Breast epithelium (tissue), 3 donors: ENCODE measurements around the gene GSTM2.

Source experiments
- POLR2A ChIP-seq: fragments of 450-650 bp; IDR thresholded peaks from one replicate; pipeline ENCODE4 v1.6.1; 2016; ENCODE audit warnings: antibody characterized with exemption, mild to moderate bottlenecking, moderate library complexity
- POLR2AphosphoS5 ChIP-seq, 3 donors: sonication (generic); formaldehyde crosslinking; IDR thresholded peaks; one replicate each; pipeline ENCODE4 v1.6.1; 2017; ENCODE audit warnings: antibody characterized with exemption in 3 of 3
- TF ChIP-seq, protein P1 (sequence below), 3 donors: fragments of 450-650 bp; IDR thresholded peaks; one replicate each; pipeline ENCODE4 v1.5.1; 2016 to 2017; ENCODE audit warnings: antibody characterized with exemption in 3 of 3, mild to moderate bottlenecking in 3 of 3, moderate library complexity in 3 of 3

- TF ChIP-seq, protein P1, sequence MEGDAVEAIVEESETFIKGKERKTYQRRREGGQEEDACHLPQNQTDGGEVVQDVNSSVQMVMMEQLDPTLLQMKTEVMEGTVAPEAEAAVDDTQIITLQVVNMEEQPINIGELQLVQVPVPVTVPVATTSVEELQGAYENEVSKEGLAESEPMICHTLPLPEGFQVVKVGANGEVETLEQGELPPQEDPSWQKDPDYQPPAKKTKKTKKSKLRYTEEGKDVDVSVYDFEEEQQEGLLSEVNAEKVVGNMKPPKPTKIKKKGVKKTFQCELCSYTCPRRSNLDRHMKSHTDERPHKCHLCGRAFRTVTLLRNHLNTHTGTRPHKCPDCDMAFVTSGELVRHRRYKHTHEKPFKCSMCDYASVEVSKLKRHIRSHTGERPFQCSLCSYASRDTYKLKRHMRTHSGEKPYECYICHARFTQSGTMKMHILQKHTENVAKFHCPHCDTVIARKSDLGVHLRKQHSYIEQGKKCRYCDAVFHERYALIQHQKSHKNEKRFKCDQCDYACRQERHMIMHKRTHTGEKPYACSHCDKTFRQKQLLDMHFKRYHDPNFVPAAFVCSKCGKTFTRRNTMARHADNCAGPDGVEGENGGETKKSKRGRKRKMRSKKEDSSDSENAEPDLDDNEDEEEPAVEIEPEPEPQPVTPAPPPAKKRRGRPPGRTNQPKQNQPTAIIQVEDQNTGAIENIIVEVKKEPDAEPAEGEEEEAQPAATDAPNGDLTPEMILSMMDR (IDR thresholded peaks at IDR 0.05), result no peak
- TF ChIP-seq POLR2AphosphoS5 (IDR thresholded peaks at IDR 0.05) (no peak), POLR2A (no peak)
Measured at GRCh38 chr1:109618661-109619575, 48.9 kb upstream of the GSTM2 start.
